Activated CD8-positive, alpha-beta memory T cell treated with anti-CD3 and anti-CD28 coated beads for 48 hours (primary cell): ENCODE data around the gene HDAC7.
A peak's percentile ranks its signal among the peaks of the same experiment; 100 is the strongest.

Experiments used
- DNase-seq, 3 experiments: peaks; one replicate each; pipeline ENCODE4 v3.0.0-alpha.2; 2020; ENCODE audit warnings: low read depth in 2 of 3, low spot score in 2 of 3

The HDAC7 gene

DNA sequence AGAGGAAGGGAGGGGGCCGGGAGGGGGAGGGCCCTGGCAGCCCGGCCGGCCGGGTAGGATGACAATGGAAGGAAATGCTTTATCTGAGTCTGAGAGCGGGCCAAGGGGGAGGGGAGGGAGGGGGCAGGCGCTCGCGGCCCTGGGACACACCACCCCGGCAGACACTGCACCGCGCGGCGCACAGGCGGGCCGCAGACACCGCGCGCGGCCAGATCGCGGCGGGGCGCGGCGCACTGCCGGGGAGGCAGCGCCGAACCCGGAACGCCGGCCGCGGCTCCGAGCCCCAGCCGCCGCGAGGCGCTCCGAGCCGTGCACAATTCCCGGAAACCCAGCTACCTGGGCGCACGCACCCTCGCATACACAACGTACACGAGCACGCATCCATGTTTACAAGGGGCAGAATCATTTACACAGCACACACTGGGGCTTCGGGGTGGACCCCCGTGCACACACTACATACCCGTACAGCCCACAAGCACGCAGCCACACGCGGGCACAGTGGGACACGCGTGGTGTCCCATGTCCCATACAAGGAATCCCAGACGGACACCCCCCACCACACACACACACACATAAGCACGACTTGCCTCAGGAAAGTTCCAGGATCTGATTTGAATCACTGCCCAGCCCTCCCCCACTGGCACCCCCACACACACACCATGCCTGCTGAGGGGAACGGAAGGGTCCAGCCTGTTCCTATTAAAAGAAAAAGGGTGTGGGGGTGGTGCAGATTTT lies at the start of gene HDAC7:
Gene HDAC7 (minus strand): TSS at position 8 of the 735 bp plus-strand sequence. CDS start 118 bp downstream, outside the sequence.
- DNase-seq: peak in 1 of 3 experiments; percentile 58

DNA sequence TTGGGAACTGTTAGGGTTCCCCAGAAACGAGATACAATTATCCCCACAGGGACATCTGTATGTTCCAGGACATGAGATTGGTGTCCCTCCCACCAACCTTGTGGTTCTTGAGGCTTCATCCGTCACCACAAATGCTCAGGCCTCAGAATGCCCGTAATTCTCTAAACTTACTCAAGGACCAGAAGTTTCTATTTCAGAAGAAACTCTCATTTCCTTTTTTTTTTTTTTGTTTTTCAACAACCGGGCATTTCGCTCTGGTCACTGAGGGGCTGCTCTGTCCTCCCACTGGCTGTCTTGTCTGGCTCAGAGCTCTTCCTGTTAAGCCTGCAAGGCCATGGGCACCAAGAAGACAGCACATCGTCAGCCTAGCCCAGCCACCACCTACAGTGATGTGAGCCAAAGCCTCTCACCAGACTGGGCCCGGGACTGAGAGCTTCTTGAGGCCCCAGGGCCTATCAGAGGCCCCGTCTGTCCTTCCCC lies 48.9 kb upstream of the HDAC7 start:
- no peak for DNase-seq

DNA sequence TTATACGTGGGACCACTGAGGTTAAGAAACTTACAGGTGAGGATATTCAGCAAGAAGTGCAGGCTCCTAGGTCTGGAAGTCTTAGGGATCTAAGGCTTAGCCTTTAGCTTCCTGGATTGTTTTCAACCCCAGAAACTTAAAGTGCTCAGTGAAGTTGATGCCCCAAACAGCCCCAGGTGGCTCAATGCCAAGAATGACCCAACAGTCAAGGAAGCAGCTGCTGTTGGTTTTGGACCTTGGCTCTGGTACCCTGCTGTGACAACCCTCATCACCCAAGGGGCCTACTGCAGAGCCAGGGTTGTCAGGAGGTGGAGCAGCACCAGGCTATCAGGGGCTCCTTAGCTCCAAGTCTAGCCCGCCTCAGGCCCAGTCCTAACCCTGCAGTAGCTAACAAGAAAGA lies 48.3 kb upstream of the HDAC7 start:
- no peak for DNase-seq

DNA sequence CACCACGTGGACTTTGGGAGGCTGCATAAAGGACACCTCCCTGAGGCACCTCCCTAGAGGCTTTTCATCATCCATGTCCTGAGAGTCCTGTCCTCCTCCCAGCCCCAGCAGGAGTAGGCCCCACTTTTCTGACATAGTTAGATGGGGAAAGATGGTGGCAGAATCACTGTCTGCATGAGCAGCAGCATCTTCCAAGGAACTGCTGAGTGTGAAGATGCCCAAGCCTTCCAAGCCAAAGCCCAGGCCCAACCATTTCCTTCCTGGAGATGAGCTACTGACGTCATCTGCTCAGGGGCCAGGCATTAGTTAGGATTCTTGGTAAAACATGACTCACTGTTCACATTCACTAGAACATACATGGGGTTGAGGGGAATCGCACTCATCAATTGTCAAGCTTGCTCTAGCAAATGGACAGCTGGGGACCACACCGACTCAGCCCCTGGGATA lies 47.8 kb upstream of the HDAC7 start:
- no peak for DNase-seq

DNA sequence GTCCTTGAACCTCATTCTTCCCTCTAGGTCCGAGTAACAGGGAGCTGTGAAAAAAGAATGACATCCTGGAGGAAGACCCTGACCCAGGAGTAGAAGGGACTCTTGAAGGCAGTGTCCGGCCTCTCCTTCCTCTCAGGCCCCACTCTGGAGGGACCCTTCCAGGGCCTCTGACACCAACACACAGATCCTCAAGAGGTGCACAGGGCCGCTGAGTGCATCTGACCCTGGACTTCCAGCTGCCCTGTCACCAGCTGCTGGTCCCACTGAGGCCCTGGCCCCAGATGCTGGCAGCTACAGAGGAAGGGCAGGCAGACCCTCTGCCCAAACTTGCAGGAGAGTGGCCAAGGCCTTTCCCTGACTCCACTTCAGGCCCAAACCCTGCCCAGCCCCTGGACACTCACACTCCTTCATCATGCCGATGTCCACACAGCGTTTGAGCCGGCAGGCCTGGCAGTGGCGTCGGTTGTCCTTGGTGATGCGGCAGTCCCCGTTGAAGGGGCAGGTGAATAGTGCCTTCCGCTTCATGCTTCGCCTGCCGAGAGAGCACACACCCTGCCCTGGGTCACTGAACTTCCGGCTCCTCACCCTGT lies 45.0 kb upstream of the HDAC7 start:
- DNase-seq: no peak

DNA sequence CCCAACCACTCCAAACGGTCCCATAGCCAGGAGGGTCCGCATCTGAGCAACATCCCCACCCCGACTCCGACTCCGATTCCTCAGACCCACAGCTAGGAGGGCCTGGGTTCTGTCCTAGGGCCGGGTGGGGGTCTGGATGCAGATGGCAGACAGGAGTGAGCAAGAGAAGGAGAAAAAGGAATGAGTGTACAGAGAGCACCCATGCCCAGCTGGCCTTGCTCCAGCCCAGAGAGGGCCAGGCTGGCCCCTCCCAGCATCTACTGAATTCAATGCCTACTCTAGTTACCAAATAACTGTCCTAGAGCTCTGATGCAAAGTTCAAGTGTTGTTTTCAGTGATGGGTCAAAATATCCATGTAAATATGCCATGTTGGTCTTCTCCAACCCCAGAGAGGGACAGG lies 44.3 kb upstream of the HDAC7 start:
- DNase-seq: no peak

DNA sequence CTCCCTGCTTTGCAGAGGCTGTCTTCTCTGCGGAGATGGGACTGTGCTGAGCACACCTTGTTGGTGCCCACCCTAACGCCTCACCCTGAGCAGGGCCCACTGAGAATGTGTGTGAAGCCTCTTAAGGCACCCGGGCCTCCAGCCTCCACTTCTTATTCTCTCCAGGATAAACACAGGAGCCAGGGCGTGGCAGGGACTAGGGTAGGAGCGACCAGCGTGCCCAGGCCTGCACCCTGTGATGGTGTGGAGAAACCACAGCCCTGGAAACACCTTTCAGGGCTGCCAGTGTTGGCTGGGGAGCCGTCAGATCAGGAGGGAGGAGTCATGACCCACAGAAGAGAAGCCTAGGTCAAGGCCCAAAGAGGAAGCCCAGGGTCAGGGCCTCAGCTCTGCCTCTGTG lies 43.8 kb upstream of the HDAC7 start:
- no peak for DNase-seq

DNA sequence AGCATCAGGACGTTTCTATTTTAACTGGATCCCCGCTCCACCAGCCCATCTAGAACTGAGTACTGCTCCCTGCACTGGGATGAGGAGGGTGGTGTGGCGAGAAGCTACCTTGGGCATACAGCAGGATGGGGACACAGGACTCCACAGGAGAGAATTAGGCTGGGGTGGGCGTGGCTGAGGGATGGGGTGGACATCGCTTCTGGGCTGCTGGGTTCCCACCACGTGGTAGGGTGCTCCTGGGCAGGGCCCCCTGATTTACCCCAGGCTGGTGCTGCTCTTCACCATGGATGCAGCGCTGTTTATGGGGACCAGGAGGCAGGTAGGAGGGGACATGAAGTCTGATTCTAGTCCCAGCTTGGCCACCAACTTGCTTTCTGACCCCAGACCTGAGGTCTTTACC lies 43.2 kb upstream of the HDAC7 start:
- no peak for DNase-seq

DNA sequence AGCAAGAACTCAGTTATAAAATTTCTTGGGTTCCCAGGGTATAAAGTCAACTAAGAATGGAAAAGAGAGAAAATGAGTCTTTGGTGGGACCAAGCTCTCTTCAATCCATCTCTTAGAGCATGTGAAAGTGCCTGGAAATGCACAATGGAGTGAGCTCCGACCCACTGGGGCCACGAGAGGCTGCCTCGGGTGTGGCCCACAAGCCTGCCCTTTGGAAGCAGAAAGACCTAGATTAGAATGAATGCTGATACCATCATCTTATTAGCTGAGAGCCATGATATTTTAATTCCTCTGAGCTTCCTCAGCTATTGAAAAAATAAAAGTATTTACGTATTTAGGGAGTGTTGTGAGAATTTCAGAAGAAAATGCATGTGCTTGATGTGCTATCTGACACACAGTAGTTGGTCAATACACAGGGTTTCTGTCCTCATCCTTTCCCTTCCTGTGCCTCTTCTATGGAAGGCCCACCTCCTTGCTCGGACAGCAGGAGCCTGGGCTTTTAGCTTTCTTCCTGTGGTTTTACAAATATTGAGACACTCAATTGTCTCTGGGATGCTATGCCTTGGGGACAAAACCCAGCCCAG lies 42.6 kb upstream of the HDAC7 start:
- DNase-seq: no peak

DNA sequence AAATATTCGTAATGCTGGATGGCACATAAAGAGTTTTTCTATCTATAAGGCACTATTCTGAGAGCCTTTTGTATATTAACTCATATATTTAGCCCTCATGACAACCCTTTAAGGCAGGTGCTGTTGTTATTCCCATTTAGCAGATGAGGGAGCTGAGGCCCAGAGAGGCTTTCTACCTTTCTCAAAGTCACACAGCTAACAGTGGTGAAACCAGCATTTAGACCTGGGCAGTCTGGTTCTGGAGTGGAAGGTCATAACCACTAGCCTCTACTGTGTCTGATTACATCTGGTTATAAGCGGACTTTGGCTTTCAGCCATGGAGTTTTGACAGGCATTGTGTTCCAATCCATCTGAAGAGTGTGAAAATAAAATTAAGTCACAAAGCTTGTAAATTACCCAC lies 41.2 kb upstream of the HDAC7 start:
- DNase-seq: no peak

DNA sequence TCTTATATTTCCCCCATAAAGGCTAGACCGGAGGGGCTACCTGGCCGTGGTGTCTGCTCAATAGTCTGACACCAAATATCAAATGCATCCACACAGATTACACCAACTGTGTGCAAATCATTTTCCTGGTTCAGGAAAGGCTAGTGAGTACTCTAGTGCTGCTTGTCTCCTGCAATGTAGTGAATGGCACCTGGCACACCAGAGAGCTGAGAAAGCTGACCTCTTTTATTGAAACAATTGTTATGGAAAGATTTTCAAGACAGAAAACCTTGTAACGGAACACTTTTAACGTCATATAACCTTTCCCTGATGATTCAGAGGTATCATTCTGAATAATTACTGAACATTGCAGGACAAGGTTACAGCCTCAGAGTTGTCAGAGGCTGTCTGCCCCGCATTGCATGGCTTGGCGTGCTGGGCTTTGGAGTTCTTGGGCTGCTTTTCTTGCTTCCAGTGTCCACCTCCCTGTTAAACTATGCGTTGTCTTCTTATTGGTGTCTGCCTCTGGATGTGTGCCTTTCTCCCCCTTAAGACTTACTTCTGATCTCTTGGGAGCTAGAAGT lies 40.7 kb upstream of the HDAC7 start:
- no peak for DNase-seq

DNA sequence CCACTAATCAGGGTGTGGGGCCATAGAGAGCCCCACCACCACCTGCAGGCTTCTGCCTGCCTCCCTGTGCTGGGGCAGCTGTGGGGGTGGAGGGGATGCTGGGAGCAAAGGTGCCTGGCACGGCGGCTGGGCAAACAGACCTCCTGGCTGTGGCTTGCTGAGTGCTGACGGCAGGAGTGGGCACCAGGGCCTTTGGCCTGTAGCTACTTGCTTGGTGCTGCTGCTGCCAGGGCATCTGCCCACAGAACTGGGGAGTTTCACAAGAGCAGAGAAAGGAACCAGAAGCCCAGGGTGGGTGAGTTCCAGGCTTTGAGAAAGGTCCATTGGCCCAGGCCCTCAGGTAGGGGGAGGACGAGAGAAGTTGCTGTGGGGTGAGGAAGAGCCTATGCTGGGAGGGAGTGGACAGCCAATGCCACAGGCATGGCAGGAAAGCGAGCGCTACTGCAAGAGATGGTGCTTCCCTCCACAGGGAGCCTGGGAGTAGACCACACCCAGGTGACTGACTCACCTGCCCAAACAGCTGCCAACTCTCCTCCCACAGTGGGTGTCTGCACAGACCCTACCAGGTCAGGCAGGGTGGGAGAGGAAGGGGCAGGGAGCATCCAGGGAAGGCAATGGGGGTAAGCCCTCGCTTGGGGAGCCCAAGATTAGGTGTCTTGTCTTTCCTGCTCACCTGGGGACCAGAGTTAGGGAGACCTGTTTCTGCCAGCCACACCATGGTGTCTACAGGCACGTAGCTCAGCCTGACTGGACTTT lies 39.0 kb upstream of the HDAC7 start:
- no peak for DNase-seq

DNA sequence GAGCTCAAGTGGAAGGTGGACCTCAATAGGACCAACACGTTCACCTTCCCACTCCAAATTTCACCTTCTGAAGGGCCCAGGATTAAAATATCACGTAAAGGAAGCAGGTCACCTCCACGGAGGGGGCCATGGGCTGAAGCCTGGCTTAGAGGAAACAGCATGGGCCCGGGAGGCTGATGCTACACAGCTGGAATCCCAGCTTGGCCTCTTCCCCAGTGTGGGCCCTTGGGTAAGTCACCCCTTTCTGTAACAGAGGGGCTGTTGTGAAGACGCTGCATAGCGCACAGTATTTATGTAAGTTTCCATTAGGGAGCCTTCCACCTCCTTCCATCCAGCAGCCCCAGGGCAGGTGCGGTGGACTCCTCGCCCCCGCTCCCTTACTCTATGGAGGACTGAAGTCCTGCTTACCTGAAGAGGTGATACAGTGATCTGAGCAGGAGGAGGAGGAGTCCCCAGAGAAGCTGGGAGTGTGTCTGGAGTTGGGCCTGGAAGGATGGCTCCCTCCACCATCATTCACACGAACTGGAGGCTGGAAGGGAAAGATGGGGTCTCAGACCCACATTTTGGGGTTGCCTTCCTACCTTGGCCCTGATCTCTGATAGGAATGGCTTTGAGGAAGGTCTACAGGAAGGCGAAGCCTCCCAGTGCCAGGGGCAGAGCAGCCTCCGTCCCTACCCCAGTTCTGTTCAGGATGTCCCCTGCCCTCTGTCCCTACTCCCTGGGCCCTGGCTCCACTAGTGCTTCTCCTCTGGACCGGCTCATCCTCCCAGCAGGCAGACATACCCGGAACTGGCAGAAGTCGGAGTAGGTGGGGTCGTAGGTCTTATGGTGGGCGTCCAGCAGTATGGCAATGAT lies 37.2 kb upstream of the HDAC7 start:
- DNase-seq: no peak

DNA sequence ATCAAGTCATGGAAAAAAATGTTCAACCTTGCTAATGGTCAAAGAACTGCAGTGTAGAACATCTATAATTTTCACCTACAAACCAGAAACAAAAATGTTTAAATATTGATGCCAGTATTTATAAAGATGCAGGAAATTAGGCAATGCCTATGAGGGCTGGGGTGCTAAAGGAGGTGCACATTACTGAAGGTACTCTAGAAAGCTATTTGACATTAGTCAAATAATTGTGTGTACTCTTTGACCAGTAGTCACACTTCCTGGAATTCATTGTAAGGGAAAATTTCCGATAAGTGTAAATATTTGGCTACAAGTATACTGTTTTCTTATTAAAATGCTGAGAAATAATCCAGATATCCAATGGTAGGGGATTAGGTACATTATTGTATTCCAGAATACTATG lies 36.4 kb upstream of the HDAC7 start:
- DNase-seq: no peak

DNA sequence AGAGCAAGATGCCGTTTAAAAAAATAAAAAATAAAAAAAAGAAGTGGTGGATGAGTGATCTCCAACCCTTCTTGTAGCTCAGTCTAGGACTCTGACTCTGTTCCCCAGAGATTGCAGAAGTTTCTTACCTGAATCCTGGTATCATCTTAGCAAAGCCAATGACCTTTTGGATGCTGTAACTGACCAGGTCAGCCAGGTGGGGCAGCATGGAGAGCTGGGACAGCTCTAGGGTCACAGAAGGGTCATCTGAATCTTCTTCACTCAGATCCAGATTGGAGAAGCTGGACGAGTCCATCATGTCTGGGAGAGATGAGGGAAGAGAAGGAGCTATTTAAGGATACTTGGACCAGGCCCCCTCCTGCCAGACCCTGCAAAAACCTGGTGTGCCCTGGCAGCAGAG lies 35.8 kb upstream of the HDAC7 start:
- no peak for DNase-seq

DNA sequence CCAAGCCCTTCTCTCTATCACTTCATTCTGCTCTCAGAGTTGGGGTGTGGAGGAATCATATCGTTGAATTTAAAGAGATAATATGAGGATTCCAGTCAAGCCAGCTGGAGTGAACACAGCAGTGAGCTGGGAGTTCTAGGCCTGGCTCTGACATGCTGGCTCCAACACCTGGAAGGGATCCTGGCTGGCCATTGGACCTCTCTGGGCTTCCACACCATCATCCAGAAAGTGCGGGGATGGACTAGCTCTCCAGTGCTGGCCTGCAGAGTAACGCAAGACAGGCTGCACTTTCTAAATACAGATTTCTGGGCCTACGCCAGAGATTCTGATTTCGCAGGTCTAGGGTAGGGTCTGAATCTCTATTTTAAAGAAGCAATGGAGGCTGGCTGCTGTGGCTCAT lies 34.8 kb upstream of the HDAC7 start:
- no peak for DNase-seq

DNA sequence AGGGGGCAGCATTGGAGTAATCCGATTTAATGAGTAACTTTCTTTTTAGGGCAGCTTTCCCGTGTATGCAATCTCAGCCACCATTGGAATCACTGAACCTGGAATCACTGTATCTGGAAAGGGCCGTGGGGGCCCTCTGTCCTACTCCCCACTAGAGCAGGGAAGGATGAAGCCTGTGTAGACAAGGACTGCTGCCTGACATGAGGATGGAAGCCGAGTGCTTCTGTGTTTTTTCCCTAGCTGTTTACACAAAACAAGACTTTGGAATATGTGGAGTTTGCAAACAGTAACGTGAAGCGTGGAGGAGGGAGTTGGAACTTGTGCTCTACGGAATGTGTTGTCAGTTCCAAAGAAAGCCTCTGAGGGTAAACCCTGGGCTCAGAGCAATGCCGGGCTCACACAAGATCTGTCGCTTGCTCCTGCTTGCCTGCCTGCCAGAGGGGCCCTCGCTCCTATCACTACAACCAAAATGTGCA lies 32.4 kb upstream of the HDAC7 start:
- no peak for DNase-seq

DNA sequence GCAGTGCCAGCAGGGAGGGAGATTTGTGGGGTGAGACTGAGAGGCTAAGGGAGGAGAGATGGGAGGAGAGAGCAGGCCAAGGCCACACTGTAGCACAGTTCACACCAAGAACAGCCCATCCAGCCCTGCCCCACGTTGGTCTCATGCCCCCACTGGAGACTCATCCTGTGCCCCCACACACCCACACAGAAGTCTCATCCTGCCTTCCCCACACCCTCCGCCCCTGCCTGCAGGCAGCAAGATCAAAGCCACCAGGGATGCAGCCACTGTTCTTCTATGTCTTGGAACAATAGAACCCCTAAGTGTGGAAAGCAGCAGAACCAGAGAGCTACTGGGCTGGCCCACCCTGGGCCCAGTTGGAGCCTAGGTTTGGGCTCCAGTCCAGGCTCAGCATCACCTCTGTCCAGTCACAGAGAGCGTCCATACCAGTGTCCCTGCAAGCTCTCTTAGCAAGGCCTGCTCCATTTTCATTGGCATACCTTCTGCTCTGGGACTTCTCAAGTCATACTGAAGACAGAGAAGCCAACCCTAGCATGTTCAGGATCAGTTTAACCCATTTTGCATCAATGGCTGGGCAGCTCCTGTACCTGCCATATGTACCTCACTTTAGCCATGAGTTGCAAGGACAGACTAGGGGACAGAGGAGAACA lies 31.7 kb upstream of the HDAC7 start:
- DNase-seq: no peak

DNA sequence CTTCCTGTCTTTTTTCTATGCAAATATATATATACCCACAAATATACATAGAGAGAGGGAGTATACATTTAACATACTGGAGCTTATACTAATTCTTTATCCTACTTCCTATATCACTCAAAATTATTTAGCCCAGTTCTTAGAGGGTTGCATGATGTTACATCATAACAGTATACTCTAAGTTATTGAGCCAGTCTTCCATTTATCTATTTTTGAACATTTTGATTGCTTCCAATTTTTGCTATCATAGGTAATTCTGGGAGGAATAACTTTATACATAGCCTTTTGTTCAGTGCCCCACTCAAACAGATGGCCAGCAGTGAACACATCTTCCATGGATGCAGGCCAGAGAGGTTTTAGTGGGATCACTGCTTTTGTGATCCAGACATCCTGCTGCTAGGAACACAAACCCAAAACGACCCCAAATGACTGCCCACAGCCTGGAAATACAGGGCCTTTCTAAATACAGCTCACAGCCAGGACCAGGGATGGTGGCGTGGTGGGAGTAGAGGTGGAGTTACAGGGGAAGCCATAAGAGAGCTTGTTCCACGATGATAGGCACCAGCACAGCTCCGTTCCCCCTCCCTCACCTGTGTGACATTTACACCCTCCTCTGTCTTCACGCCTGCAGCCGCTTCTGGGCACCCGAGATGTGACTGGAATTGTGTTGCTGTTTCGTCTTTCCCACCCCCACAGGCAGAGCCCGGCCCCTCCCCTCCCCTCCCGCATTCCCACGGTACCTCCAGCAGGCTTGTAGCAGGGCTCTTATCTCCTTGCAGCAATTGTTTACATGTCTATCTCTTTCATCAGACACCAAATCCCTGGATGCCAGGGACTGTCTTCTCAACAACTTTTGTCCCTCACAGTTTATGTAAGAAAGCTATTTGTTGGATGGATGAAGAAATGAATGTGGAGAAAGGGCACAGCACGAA lies 30.7 kb upstream of the HDAC7 start:
- DNase-seq: no peak
